Subcutaneous adipose tissue (tissue), 4 donors: ENCODE measurements around the gene LRRC75A. TPM values are rescaled to one million over a fixed set of nuclear protein-coding genes. Genes with fewer than 3 reads are reported as not detected.

Experiments
- total RNA-seq, 4 donors: library from RNA; depleted of rRNA; stranded (reverse); fragments of >200 nt; gene quantifications; one replicate each; pipeline ENCODE4 v1.1.0, GENCODE V29; 2016
- TF ChIP-seq, protein P1 (sequence below): fragments of 450-650 bp; IDR thresholded peaks from one replicate; pipeline ENCODE4 v1.5.1; 2016; ENCODE audit warnings: low read depth, mild to moderate bottlenecking, control low read depth, antibody characterized with exemption, moderate library complexity

LRRC75A gene, protein sequence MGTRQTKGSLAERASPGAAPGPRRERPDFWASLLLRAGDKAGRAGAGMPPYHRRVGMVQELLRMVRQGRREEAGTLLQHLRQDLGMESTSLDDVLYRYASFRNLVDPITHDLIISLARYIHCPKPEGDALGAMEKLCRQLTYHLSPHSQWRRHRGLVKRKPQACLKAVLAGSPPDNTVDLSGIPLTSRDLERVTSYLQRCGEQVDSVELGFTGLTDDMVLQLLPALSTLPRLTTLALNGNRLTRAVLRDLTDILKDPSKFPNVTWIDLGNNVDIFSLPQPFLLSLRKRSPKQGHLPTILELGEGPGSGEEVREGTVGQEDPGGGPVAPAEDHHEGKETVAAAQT
- total RNA-seq, result 1 to 10 TPM in 3 of 4 donors, not detected in 1; 1.5 to 4.0 (median 2.9) TPM

DNA sequence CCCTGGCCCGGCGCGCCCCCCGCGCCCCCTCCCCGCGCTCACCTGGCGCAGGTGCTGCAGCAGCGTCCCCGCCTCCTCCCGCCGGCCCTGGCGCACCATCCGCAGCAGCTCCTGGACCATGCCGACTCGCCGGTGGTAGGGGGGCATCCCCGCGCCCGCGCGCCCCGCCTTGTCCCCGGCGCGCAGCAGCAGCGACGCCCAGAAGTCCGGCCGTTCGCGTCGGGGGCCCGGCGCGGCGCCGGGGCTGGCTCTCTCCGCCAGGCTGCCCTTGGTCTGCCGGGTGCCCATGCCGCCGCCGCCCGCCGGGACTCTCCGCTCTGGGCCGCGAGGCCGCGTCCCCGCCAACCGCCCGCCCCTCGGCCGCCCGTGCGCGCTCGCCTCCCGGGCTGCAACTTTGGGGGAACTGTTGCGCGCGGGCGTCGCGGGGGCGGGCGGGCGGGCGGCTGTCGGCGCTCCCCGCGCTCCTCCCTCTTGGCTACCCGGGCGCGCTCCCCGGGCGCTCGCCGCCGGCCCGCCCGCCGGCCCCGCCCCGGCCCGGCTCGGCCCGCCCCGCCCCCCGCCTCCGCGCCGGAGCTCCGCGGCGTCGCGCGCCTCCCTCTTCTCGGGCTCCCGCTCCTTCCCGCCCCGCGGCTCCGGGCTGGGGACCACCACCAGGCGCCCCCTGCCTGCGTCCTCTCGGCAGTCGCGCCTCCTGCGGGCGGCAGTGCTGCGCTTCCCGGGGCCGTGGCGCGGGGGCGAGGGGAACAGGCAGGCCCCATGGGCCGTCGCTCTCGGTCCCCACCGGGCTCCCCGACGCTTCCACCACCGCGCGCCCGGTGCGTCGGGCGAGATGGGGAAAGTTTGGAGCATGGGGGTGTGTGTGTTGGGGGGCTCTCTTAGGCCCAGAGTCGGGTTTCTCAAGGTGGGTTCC lies at the start of gene LRRC75A:
LRRC75A (minus strand) TSS at position 491 of the 910 bp plus-strand sequence; CDS start at position 288, 203 bp downstream.
- TF ChIP-seq, protein P1, sequence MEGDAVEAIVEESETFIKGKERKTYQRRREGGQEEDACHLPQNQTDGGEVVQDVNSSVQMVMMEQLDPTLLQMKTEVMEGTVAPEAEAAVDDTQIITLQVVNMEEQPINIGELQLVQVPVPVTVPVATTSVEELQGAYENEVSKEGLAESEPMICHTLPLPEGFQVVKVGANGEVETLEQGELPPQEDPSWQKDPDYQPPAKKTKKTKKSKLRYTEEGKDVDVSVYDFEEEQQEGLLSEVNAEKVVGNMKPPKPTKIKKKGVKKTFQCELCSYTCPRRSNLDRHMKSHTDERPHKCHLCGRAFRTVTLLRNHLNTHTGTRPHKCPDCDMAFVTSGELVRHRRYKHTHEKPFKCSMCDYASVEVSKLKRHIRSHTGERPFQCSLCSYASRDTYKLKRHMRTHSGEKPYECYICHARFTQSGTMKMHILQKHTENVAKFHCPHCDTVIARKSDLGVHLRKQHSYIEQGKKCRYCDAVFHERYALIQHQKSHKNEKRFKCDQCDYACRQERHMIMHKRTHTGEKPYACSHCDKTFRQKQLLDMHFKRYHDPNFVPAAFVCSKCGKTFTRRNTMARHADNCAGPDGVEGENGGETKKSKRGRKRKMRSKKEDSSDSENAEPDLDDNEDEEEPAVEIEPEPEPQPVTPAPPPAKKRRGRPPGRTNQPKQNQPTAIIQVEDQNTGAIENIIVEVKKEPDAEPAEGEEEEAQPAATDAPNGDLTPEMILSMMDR, result no peak

DNA sequence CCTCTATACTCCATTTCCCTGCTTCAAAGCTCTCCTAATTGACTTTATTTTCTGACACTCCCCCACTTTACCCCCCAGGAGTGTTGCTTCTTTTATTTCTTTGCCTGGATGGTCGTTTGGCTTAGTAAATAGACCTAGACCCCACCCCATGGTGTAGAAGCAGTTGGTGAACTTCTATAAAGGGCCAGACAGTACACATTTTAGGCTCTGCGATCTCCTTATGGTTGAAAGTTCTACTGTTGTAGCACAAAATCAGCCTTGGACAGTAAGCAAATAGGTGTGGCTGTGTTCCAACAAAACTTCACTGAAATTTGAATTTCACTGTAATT lies 45.1 kb upstream of the LRRC75A start:
- TF ChIP-seq, protein P1, result no peak

DNA sequence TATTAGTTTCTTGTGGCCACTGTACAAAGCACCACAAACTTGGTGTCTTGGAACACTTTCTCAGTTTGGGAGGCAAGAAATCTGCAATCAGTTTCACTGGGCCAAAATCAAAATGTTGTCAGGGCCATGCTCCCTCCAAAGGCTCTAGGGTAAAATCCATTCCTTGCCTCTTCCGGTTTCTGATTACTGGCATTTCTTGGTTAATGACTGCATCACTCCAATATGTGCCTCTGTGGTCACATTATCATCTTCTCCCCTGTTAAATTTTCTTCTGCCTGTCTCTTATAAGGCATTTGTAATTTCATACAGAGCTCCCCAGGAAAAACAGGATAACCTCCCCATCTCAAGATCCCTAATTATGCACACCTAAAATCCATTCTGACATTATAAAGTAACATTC lies 42.2 kb upstream of the LRRC75A start:
- TF ChIP-seq, protein P1, result no peak

DNA sequence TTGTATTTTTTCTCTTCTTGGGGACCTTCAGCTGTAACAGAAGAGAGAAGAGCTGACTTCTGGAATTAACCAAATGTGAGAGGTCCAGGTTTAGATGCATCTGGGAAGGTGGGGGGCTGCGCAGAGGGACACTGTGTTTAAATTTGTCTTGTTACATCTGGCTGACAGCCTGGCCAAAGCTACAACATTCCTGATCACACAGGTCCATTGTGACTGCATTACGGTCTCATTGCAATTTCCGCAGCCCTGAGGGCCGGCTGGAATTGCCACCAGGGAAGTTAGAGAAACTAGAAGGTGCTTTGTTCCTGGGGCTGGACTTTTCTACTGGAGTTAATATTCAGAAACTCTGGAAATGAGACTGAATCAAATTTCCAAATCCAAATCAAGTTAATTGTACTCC lies 37.9 kb upstream of the LRRC75A start:
- TF ChIP-seq, protein P1, result no peak

DNA sequence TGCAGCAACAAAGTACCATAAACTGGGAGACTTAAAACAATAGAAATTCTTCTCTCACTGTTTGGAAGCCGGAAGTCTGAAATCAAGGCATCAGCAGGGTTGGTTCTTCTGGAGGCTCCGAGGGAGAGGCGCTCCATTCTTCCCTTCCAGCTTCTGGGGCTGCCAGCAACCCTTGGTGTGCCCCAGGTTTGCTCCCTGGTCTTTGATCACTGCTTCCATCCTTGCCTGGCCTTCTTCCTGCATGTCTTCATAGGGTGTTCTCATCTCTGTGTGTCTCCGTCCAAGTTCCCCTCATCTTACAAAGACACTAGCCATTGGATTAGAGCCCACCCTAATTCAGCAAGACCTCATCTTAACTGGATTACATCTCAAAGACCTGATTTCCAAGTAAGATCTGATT lies 35.3 kb upstream of the LRRC75A start:
- TF ChIP-seq, protein P1, result no peak

DNA sequence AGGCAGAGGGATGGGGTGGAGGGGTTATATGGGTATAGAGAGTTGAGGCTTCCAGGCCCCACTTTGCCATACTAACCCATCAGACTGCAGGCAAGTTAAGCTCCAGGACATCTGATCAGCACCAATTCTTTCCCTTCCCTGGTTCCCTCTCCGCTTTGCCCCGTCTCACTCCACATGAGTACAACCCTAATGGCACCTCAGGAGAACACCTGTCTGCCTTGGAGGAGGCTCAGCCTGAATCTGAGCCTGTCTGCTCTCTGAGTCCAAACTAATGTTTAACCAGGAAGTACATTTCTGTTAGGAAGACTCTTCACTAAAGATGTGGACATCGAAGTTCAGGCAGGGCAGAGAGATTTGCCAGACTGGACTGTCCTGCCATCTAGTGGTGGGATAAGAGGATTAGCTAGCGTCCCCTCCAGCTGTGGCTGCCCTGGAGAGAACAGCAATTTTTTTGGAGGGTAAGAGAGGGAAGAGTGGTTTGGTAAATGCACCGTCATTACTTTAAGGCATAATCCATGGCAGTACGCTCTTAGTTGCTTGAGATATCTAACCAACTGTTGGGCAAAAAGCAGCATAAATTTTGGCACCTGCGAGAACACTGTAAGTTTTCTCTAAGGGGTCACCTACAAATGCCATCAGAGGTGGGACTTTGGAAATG lies 29.2 kb upstream of the LRRC75A start:
- TF ChIP-seq, protein P1, result no peak

DNA sequence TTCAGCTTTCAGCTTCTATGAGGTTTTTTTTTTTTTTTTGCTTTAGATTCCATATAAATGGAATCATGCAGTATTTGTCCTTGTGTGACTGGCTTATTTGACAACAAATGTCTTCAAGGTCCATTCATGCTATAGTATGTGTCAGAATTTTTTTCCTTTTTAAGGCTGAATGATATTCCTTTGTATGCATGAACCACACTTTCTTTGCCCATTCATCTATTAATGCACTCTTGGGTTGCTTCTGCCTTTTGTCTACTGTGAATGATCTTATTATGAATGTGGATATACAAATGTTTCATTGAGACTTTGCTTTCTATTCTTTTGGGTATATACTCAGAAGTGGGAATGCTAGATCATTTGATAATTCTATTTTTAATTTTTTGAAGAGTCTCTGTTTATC lies 27.0 kb upstream of the LRRC75A start:
- TF ChIP-seq, protein P1, result no peak
